HCT116 (cell line): ENCODE measurements around the gene STK24. TPM values are rescaled to one million over a fixed set of nuclear protein-coding genes. Genes with fewer than 3 reads are reported as not detected.

Experiments used
- ATAC-seq: fragments of 200-7000 bp; cut with Tn5 transposase; 2 replicates; pipeline ENCODE4 v1.9.1; 2020; ENCODE audit warnings: mild to moderate bottlenecking, moderate library complexity
- BruUV-seq: library from RNA; stranded (reverse); fragments of 400-500 nt; replicated peaks from 2 replicates; lab custom pipeline; 2021; lab: Mats Ljungman, UMichigan
- CTCF ChIA-PET: fragments of 300-600 bp; sonication (Branson Sonifier 250); formaldehyde crosslinking; loops from one replicate; lab custom pipeline; 2021; ENCODE audit warnings: antibody characterized with exemption; lab: Charles Lee
- POLR2A ChIA-PET: fragments of 300-600, 350-600 bp; sonication (Branson Sonifier 250); formaldehyde crosslinking; loops from one replicate; lab custom pipeline; 2021; ENCODE audit warnings: antibody characterized with exemption; lab: Charles Lee
- RAD21 ChIA-PET, 2 experiments: fragments of 300-600 bp; sonication (Branson Sonifier 250); formaldehyde crosslinking; loops; one replicate each; lab custom pipeline; 2023; ENCODE audit warnings: low total read pairs in 2 of 2; ENCODE audit not compliant: uncharacterized antibody in 2 of 2, unreplicated experiment in 2 of 2, low non-redundant PET in 1 of 2; lab: Charles Lee
- DNase-seq: peaks from one replicate; pipeline ENCODE4 v3.0.0-alpha.2; 2010; ENCODE audit warnings: low read depth, low spot score
- H2AFZ ChIP-seq: fragments of 200-600 bp; shearing (Covaris generic), sonication (generic); 2 replicates; pipeline ENCODE4 v1.6.1; 2017; ENCODE audit warnings: low read depth, mixed run types, mixed read lengths, antibody characterized with exemption, low read length; ENCODE audit not compliant: poor library complexity, severe bottlenecking
- H3K27ac ChIP-seq: 2 replicates; pipeline ENCODE4 v1.5.1; 2012; ENCODE audit warnings: low read depth, low read length
- H3K27me3 ChIP-seq: fragments of 200-600 bp; sonication (generic); 2 replicates; pipeline ENCODE4 v1.6.1; 2016; ENCODE audit warnings: mixed run types, low read length, mixed read lengths; ENCODE audit not compliant: insufficient read depth
- H3K36me3 ChIP-seq, 2 experiments: fragments of 200-500 bp in 1 of 2; fragments of 200-600 bp in 1 of 2; sonication (Bioruptor generic) in 1 of 2; sonication (generic) in 1 of 2; 2 replicates each; pipeline versions ENCODE4 v1.5.1 to v1.6.1; 2014 to 2016; ENCODE audit warnings: low read length in 2 of 2, inconsistent platforms in 1 of 2, mixed read lengths in 1 of 2, mixed run types in 1 of 2; ENCODE audit not compliant: insufficient read depth in 2 of 2, control insufficient read depth in 1 of 2
- H3K4me1 ChIP-seq, 2 experiments: fragments of 200-600 bp in 1 of 2; sonication (generic) in 1 of 2; 2 replicates each; pipeline versions ENCODE4 v1.5.1 to v1.6.1; 2012 to 2017; ENCODE audit warnings: low read length in 2 of 2, inconsistent platforms in 1 of 2, mild to moderate bottlenecking in 1 of 2, mixed read lengths in 1 of 2, mixed run types in 1 of 2, moderate library complexity in 1 of 2; ENCODE audit not compliant: insufficient read depth in 2 of 2, control insufficient read depth in 1 of 2
- H3K4me2 ChIP-seq: fragments of 200-600 bp; sonication (generic); 2 replicates; pipeline ENCODE4 v1.6.1; 2017; ENCODE audit warnings: mixed run types, low read length, mixed read lengths
- H3K4me3 ChIP-seq, 2 experiments: fragments of 200-600 bp in 1 of 2; sonication (generic) in 1 of 2; replicated peaks in 1 of 2; 2 replicates each; pipeline ENCODE4 v1.5.1; 2011 to 2016; ENCODE audit warnings: low read length in 2 of 2, control low read depth in 1 of 2, low read depth in 1 of 2, mild to moderate bottlenecking in 1 of 2, mixed read lengths in 1 of 2, mixed run types in 1 of 2
- H3K79me2 ChIP-seq: fragments of 200-600 bp; sonication (generic); 2 replicates; pipeline ENCODE4 v1.6.1; 2017; ENCODE audit warnings: mild to moderate bottlenecking, mixed run types, low read length, moderate library complexity, mixed read lengths; ENCODE audit not compliant: insufficient read depth
- H3K9ac ChIP-seq: fragments of 200-600 bp; sonication (generic); 2 replicates; pipeline ENCODE4 v1.6.1; 2016; ENCODE audit warnings: low read length, mixed read lengths
- H3K9me2 ChIP-seq: fragments of 200-600 bp; sonication (generic), shearing (Covaris generic); 2 replicates; pipeline ENCODE4 v1.6.1; 2017; ENCODE audit warnings: mixed run types, mild to moderate bottlenecking, moderate library complexity; ENCODE audit not compliant: insufficient read depth
- H3K9me3 ChIP-seq, 2 experiments: fragments of 200-500 bp in 1 of 2; fragments of 200-600 bp in 1 of 2; sonication (Bioruptor generic) in 1 of 2; sonication (generic) in 1 of 2; 2 replicates each; pipeline ENCODE4 v1.6.1; 2014 to 2017; ENCODE audit warnings: low read length in 2 of 2, mixed read lengths in 2 of 2, inconsistent platforms in 1 of 2, low read depth in 1 of 2, mild to moderate bottlenecking in 1 of 2, mixed run types in 1 of 2, moderate library complexity in 1 of 2; ENCODE audit not compliant: control insufficient read depth in 1 of 2, insufficient read depth in 1 of 2
- H4K20me1 ChIP-seq: fragments of 200-600 bp; sonication (generic), shearing (Covaris generic); 2 replicates; pipeline ENCODE4 v1.6.1; 2017; ENCODE audit warnings: mixed run types, mild to moderate bottlenecking, moderate library complexity; ENCODE audit not compliant: insufficient read depth
- CEBPB ChIP-seq: IDR thresholded peaks from 2 replicates; pipeline ENCODE4 v1.6.1; 2012; ENCODE audit warnings: low read depth
- EZH2 ChIP-seq: fragments of 200-600 bp; sonication (generic); IDR thresholded peaks from 2 replicates; pipeline ENCODE4 v1.6.1; 2017; ENCODE audit warnings: antibody characterized with exemption, mixed run types
- FOSL1 ChIP-seq: IDR thresholded peaks from 2 replicates; pipeline ENCODE4 v1.6.1; 2012; ENCODE audit warnings: low read depth
- POLR2AphosphoS5 ChIP-seq: IDR thresholded peaks from 2 replicates; pipeline ENCODE4 v1.6.1; 2011; ENCODE audit warnings: mild to moderate bottlenecking, low read depth, low read length, moderate library complexity
- RAD21 ChIP-seq: IDR thresholded peaks from 2 replicates; pipeline ENCODE4 v1.6.1; 2012; ENCODE audit warnings: low read depth, mild to moderate bottlenecking
- SIN3A ChIP-seq: IDR thresholded peaks from 2 replicates; pipeline ENCODE4 v1.6.1; 2012; ENCODE audit warnings: low read depth
- SRF ChIP-seq: IDR thresholded peaks from 2 replicates; pipeline ENCODE4 v1.6.1; 2012; ENCODE audit warnings: low read depth
- TCF7L2 ChIP-seq: IDR thresholded peaks from 2 replicates; pipeline ENCODE4 v1.7.0; 2011; ENCODE audit warnings: borderline replicate concordance, inconsistent platforms; ENCODE audit not compliant: insufficient read depth, insufficient read length; ENCODE audit errors: extremely low read depth
- ZFX ChIP-seq: fragments of 450-650 bp; IDR thresholded peaks from 2 replicates; pipeline ENCODE4 v1.6.1; 2017
- ZNF274 ChIP-seq: fragments of 200-500 bp; sonication (Bioruptor generic); IDR thresholded peaks from 2 replicates; pipeline ENCODE4 v1.6.1; 2014; ENCODE audit warnings: mild to moderate bottlenecking, low read depth, low read length, inconsistent platforms
- intact Hi-C: fragments of 100-400 bp; cut with micrococcal nuclease; formaldehyde crosslinking; loops from 2 replicates; pipeline ENCODE4 v1.10.0; 2022
- total RNA-seq: library from RNA; stranded (reverse); gene quantifications from one replicate; pipeline ENCODE4 v1.2.1, GENCODE V29; 2021; ENCODE audit not compliant: unreplicated experiment
- TF ChIP-seq, protein P1 (sequence below): IDR thresholded peaks from 2 replicates; pipeline ENCODE4 v1.6.1; 2012
- TF ChIP-seq, protein P2 (sequence below): IDR thresholded peaks from 2 replicates; pipeline ENCODE4 v1.6.1; 2011; ENCODE audit warnings: mild to moderate bottlenecking, low read length, moderate library complexity; ENCODE audit not compliant: insufficient replicate concordance; ENCODE audit errors: extremely low read depth
- TF ChIP-seq, protein P3 (sequence below), 3 experiments: fragments of 200-600 bp in 1 of 3; sonication (generic) in 1 of 3; IDR thresholded peaks in 2 of 3; conservative IDR thresholded peaks in 1 of 3; 2 replicates each; pipeline ENCODE4 v1.5.1; 2012 to 2017; ENCODE audit warnings: low read depth in 2 of 3, low read length in 2 of 3, antibody characterized with exemption in 1 of 3, borderline replicate concordance in 1 of 3, control low read depth in 1 of 3, mild to moderate bottlenecking in 1 of 3, mixed read lengths in 1 of 3, mixed run types in 1 of 3, moderate library complexity in 1 of 3; ENCODE audit not compliant: insufficient read depth in 1 of 3

STK24 gene
- total RNA-seq, 1 experiment from 2014 or later, result 137 TPM

DNA sequence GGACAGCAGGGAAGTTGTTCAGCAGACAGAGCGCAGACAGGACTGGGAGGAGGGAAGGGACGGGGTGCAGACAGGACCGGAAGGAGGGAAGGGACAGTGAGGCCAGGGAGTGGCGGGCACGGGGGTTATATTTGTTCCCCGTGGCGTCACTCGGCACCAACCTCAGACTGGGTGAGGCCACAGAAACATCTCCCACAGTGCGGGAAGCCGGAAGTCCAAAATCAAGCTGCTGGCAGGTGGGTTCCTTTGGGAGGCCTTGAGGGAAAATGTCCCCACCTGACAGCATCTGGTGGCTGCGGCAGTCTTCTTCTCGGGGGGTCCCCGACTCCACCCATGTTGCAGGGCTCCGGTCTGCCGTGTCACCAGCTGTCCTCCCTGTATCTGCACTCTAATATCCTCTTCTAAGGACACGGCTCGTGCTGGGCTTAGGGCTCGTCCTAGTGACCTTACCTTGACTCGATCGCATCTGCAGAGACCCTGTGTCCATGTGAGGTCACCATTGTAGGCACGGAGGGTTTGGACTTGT is 133.0 kb downstream of the STK24 start:
- POLR2A ChIA-PET, result no interaction called here
- no TSS peak for BruUV-seq
- Histone ChIP-seq H3K9me2 (no peaks in the 10 kb centered on the region), H3K36me3 (peaks cover 0 to 5% of the 10 kb centered on the region in 2 experiments; a peak in 1 of 4 replicates), H3K27me3 (no peaks in the 10 kb centered on the region), H4K20me1 (0 out of 2 replicates have a peak, but pooled peaks cover 4% of the 10 kb centered on the region), H3K79me2 (no peaks in the 10 kb centered on the region), H3K4me2 (peak overlapping the region; percentile 52), H3K4me1 (peaks cover 0 to 35% of the 10 kb centered on the region in 2 experiments; a peak in 2 of 4 replicates), H3K27ac (no peak overlapping the region), H3K9me3 (no peaks in the 10 kb centered on the region), H3K9ac (peak overlapping the region; percentile 48; the same call in 1 of the 2 replicates), H3K4me3 (no peak overlapping the region), H2AFZ (no peak overlapping the region)
- TF ChIP-seq ZNF274, result no peak
- no peak for TF ChIP-seq SIN3A
- TF ChIP-seq, protein P1, sequence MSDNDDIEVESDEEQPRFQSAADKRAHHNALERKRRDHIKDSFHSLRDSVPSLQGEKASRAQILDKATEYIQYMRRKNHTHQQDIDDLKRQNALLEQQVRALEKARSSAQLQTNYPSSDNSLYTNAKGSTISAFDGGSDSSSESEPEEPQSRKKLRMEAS, result no peak
- no peak for TF ChIP-seq POLR2AphosphoS5
- TF ChIP-seq EZH2, result no peak
- no peak for TF ChIP-seq ZFX
- no peak for TF ChIP-seq FOSL1
- TF ChIP-seq, protein P2, sequence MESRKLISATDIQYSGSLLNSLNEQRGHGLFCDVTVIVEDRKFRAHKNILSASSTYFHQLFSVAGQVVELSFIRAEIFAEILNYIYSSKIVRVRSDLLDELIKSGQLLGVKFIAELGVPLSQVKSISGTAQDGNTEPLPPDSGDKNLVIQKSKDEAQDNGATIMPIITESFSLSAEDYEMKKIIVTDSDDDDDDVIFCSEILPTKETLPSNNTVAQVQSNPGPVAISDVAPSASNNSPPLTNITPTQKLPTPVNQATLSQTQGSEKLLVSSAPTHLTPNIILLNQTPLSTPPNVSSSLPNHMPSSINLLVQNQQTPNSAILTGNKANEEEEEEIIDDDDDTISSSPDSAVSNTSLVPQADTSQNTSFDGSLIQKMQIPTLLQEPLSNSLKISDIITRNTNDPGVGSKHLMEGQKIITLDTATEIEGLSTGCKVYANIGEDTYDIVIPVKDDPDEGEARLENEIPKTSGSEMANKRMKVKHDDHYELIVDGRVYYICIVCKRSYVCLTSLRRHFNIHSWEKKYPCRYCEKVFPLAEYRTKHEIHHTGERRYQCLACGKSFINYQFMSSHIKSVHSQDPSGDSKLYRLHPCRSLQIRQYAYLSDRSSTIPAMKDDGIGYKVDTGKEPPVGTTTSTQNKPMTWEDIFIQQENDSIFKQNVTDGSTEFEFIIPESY, result no peak
- TF ChIP-seq, protein P3, sequence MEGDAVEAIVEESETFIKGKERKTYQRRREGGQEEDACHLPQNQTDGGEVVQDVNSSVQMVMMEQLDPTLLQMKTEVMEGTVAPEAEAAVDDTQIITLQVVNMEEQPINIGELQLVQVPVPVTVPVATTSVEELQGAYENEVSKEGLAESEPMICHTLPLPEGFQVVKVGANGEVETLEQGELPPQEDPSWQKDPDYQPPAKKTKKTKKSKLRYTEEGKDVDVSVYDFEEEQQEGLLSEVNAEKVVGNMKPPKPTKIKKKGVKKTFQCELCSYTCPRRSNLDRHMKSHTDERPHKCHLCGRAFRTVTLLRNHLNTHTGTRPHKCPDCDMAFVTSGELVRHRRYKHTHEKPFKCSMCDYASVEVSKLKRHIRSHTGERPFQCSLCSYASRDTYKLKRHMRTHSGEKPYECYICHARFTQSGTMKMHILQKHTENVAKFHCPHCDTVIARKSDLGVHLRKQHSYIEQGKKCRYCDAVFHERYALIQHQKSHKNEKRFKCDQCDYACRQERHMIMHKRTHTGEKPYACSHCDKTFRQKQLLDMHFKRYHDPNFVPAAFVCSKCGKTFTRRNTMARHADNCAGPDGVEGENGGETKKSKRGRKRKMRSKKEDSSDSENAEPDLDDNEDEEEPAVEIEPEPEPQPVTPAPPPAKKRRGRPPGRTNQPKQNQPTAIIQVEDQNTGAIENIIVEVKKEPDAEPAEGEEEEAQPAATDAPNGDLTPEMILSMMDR (IDR thresholded peaks at IDR 0.05 in 2 of 3, conservative IDR thresholded peaks at IDR 0.05 in 1 of 3; ENCODE audit: borderline replicate concordance in 1 of 3, insufficient read depth in 1 of 3, low read depth in 2 of 3, low read length in 2 of 3), result no peak
- TF ChIP-seq CEBPB, result no peak
- no peak for TF ChIP-seq TCF7L2
- no peak for TF ChIP-seq RAD21
- no peak for TF ChIP-seq SRF
- ATAC-seq (no peak), DNase-seq (no peak)
- RAD21 ChIA-PET, result interaction anchor here in 1 of 2 experiments (2.1 kb wide), 1 partner anchor 209 kb away, joined by 6 read pairs; no protein-coding TSS in a partner anchor
- CTCF ChIA-PET, result interaction anchor here (1.1 to 4.9 kb wide), 3 partner anchors 228 to 229 kb away, joined by 5 to 39 read pairs (median 7); no protein-coding TSS in a partner anchor
- intact Hi-C loops, result no loop called here
